GM20431 (cell line): ENCODE results near the gene LMTK3.

Experiments used
- in situ Hi-C: fragments of 300-500 bp; cut with MseI, MboI; formaldehyde crosslinking; loops from one replicate; pipeline ENCODE4 v1.15.0; 2020; ENCODE audit warnings: low sequenced_read_pairs; ENCODE audit not compliant: unreplicated experiment

The LMTK3 gene

GRCh38 chr19:48474084-48474592, 37.5 kb downstream of the LMTK3 start:
- in situ Hi-C loops: no loop called here

GRCh38 chr19:48473161-48473966, 38.3 kb downstream of the LMTK3 start:
- in situ Hi-C loops: no loop called here

GRCh38 chr19:48471836-48472235, 39.8 kb downstream of the LMTK3 start:
- in situ Hi-C loops: no loop called here

- in situ Hi-C loops: no loop called here
Measured at GRCh38 chr19:48470856-48471255, 40.8 kb downstream of the LMTK3 start.

- in situ Hi-C loops: no loop called here
Measured at GRCh38 chr19:48469934-48470680, 41.5 kb downstream of the LMTK3 start.

- in situ Hi-C loops: no loop called here
Measured at GRCh38 chr19:48469289-48469881, 42.2 kb downstream of the LMTK3 start, which contains the start of gene CYTH2. TSS of gene CYTH2 (plus strand) at chr19:48469369. CDS start at chr19:48469508, 139 bp downstream.

GRCh38 chr19:48468772-48469288, 42.8 kb downstream of the LMTK3 start:
- in situ Hi-C loops: no loop called here

- in situ Hi-C loops: no loop called here
Measured at GRCh38 chr19:48466561-48467325, 44.9 kb downstream of the LMTK3 start.

- in situ Hi-C loops: no loop called here
Measured at GRCh38 chr19:48465215-48465614, 46.4 kb downstream of the LMTK3 start.

- in situ Hi-C loops: no loop called here
Measured at GRCh38 chr19:48461982-48462655, 49.5 kb downstream of the LMTK3 start.

GRCh38 chr19:48461651-48461981, 50.0 kb downstream of the LMTK3 start:
- in situ Hi-C loops: no loop called here

- in situ Hi-C loops: no loop called here
Measured at GRCh38 chr19:48458016-48458415, 53.6 kb downstream of the LMTK3 start.

- in situ Hi-C loops: no loop called here
Measured at GRCh38 chr19:48456864-48457263, 54.8 kb downstream of the LMTK3 start.

GRCh38 chr19:48455908-48456562, 55.6 kb downstream of the LMTK3 start:
- in situ Hi-C loops: no loop called here

GRCh38 chr19:48455171-48455907, 56.3 kb downstream of the LMTK3 start, which contains the start of gene KCNJ14:
TSS of gene KCNJ14 (plus strand) at chr19:48455574. CDS start at chr19:48461725, 6,151 bp downstream.
- in situ Hi-C loops: no loop called here

- in situ Hi-C loops: no loop called here
Measured at GRCh38 chr19:48454150-48454730, 57.4 kb downstream of the LMTK3 start.

GRCh38 chr19:48452289-48453190, 59.1 kb downstream of the LMTK3 start:
- in situ Hi-C loops: no loop called here
